Chondrocyte (in vitro differentiated cells): ENCODE results near the gene GJA1. TPM values are rescaled to one million over a fixed set of nuclear protein-coding genes. Genes with fewer than 3 reads are reported as not detected.
"Not testable (repeated sequence)": the region's sequence is repeated elsewhere in the genome, so short reads cannot be mapped to it uniquely, and the experiment has no call there.

ENCODE experiments used
- DNase-seq: peaks from one replicate; pipeline ENCODE4 v3.0.0; 2021; ENCODE audit warnings: mixed read lengths, low spot score
- H3K27ac Mint-ChIP-seq: one replicate; pipeline ENCODE4 v1.8.0; 2021; ENCODE audit warnings: mild to moderate bottlenecking, moderate library complexity, mixed read lengths; ENCODE audit not compliant: unreplicated experiment
- H3K27me3 Mint-ChIP-seq: 2 replicates; pipeline ENCODE4 v1.8.0; 2021; ENCODE audit warnings: low read depth, mixed read lengths
- H3K36me3 Mint-ChIP-seq: 2 replicates; pipeline ENCODE4 v1.8.0; 2021; ENCODE audit warnings: low read depth, mixed read lengths
- H3K4me1 Mint-ChIP-seq: 2 replicates; pipeline ENCODE4 v1.8.0; 2021; ENCODE audit warnings: low read depth, mild to moderate bottlenecking, mixed read lengths
- H3K4me3 Mint-ChIP-seq: one replicate; pipeline ENCODE4 v1.8.0; 2021; ENCODE audit warnings: mild to moderate bottlenecking, moderate library complexity, mixed read lengths; ENCODE audit not compliant: unreplicated experiment
- H3K9me3 Mint-ChIP-seq: 2 replicates; pipeline ENCODE4 v1.8.0; 2021; ENCODE audit warnings: low read depth, mixed read lengths
- CTCF ChIP-seq: fragments of 200-600 bp; sonication (generic); IDR thresholded peaks from 2 replicates; pipeline ENCODE4 v1.5.0; 2021; ENCODE audit warnings: antibody characterized with exemption, mild to moderate bottlenecking, moderate library complexity
- long read RNA-seq: library from polyadenylated mRNA; stranded (forward); transcript quantifications from one replicate; pipeline ENCODE4 v2.0.0, GENCODE V29; 2021
- total RNA-seq: library from RNA; stranded (reverse); gene quantifications from 3 replicates; pipeline ENCODE4 v1.2.1, GENCODE V29; 2021

The GJA1 gene
- total RNA-seq, result 194 to 296 TPM (median 295 TPM) in 3 replicates
- long read RNA-seq, transcript GJA1-204 (2 exons, 3,152 nt), result major isoform, 50 of 85 reads
- long read RNA-seq, partial matches to known transcripts, result 34 of 85 reads
- long read RNA-seq, other reads (novel, unspliced or antisense), result 1 of 85 reads

GRCh38 chr6:121435444-121436069, at the start of gene GJA1:
TSS of gene GJA1 (plus strand) at chr6:121435646. CDS start at chr6:121446848, 11,202 bp downstream.
- Mint-ChIP-seq H3K27ac (peak within 1 kb of the TSS; percentile 98), H3K9me3 (no peaks in the 10 kb centered on the region), H3K36me3 (peaks cover 6% of the 10 kb centered on the region), H3K4me3 (peak within 1 kb of the TSS; percentile 91), H3K27me3 (no peaks in the 10 kb centered on the region), H3K4me1 (peaks cover 41% of the 10 kb centered on the region)
- DNase-seq, result no peak
- TF ChIP-seq CTCF, result peak; percentile 53

GRCh38 chr6:121386551-121386950, 48.9 kb upstream of the GJA1 start:
- not testable (repeated sequence) for H3K4me3 Mint-ChIP-seq, H3K27me3 Mint-ChIP-seq, H3K4me1 Mint-ChIP-seq, H3K36me3 Mint-ChIP-seq, H3K27ac Mint-ChIP-seq, H3K9me3 Mint-ChIP-seq, DNase-seq

- Mint-ChIP-seq H3K9me3 (no peaks in the 10 kb centered on the region), H3K4me1 (no peaks in the 10 kb centered on the region), H3K4me3 (no peak overlapping the region), H3K27ac (no peak overlapping the region), H3K36me3 (no peaks in the 10 kb centered on the region), H3K27me3 (peaks cover 3% of the 10 kb centered on the region)
- TF ChIP-seq CTCF, result no peak
- DNase-seq, result no peak
Observed at GRCh38 chr6:121389419-121389818, 46.0 kb upstream of the GJA1 start.

GRCh38 chr6:121393731-121394505, 41.5 kb upstream of the GJA1 start:
- H3K9me3 Mint-ChIP-seq, result no peaks in the 10 kb centered on the region
- no peaks in the 10 kb centered on the region for H3K36me3 Mint-ChIP-seq
- H3K4me1 Mint-ChIP-seq, result no peaks in the 10 kb centered on the region
- peaks cover 6% of the 10 kb centered on the region for H3K27me3 Mint-ChIP-seq
- no peak overlapping the region for H3K27ac Mint-ChIP-seq
- H3K4me3 Mint-ChIP-seq, result no peak overlapping the region
- DNase-seq, result no peak
- TF ChIP-seq CTCF, result no peak

- no peak for TF ChIP-seq CTCF
- H3K4me1 Mint-ChIP-seq, result no peaks in the 10 kb centered on the region
- H3K9me3 Mint-ChIP-seq, result no peaks in the 10 kb centered on the region
- H3K27me3 Mint-ChIP-seq, result peaks cover 6% of the 10 kb centered on the region
- no peak overlapping the region for H3K4me3 Mint-ChIP-seq
- no peak for DNase-seq
- no peak overlapping the region for H3K27ac Mint-ChIP-seq
- H3K36me3 Mint-ChIP-seq, result no peaks in the 10 kb centered on the region
Observed at GRCh38 chr6:121395736-121396135, 39.7 kb upstream of the GJA1 start.

GRCh38 chr6:121397188-121397587, 38.3 kb upstream of the GJA1 start:
- H3K4me1 Mint-ChIP-seq, H3K27me3 Mint-ChIP-seq, H3K4me3 Mint-ChIP-seq, H3K36me3 Mint-ChIP-seq, DNase-seq, H3K27ac Mint-ChIP-seq, H3K9me3 Mint-ChIP-seq: not testable (repeated sequence)
